Measurements from ENCODE around the gene DOK5.

DOK5 gene

DNA sequence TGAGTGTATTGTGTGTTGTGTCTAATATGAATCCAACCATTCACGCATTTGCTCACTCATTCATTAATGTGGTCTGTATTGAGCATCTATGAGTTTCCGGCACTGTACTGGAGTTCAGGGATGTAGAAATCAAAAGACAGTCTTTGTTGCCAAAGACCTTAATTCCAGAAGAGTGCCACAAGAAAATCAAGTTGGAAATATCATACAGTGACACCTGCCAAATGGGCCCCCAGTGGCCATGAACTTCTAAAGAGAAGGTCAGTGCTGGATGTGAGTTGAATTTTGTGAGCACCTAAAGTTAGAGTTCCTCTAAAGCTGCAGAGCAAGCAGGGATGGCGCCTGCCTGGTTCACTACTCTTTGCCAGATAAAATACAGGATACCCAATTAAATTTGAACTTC, 175.9 kb downstream of the DOK5 start:
- peaks cover 26% of the 10 kb centered on the region for H3K27me3 ChIP-seq
- no peak overlapping the region for H3K27ac ChIP-seq
- TF ChIP-seq, protein P1, sequence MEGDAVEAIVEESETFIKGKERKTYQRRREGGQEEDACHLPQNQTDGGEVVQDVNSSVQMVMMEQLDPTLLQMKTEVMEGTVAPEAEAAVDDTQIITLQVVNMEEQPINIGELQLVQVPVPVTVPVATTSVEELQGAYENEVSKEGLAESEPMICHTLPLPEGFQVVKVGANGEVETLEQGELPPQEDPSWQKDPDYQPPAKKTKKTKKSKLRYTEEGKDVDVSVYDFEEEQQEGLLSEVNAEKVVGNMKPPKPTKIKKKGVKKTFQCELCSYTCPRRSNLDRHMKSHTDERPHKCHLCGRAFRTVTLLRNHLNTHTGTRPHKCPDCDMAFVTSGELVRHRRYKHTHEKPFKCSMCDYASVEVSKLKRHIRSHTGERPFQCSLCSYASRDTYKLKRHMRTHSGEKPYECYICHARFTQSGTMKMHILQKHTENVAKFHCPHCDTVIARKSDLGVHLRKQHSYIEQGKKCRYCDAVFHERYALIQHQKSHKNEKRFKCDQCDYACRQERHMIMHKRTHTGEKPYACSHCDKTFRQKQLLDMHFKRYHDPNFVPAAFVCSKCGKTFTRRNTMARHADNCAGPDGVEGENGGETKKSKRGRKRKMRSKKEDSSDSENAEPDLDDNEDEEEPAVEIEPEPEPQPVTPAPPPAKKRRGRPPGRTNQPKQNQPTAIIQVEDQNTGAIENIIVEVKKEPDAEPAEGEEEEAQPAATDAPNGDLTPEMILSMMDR (IDR thresholded peaks at IDR 0.05), result no peak
- H3K9me3 ChIP-seq, result no peaks in the 10 kb centered on the region
- no peaks in the 10 kb centered on the region for H3K36me3 ChIP-seq
- H3K4me3 ChIP-seq (ENCODE audit: low read depth in 1 of 2, low read length in 1 of 2), result no peak overlapping the region
- H3K4me1 ChIP-seq (ENCODE audit: control insufficient read depth in 1 of 2, insufficient read depth in 1 of 2, low read depth in 1 of 2, low read length in 1 of 2), result no peaks in the 10 kb centered on the region

DNA sequence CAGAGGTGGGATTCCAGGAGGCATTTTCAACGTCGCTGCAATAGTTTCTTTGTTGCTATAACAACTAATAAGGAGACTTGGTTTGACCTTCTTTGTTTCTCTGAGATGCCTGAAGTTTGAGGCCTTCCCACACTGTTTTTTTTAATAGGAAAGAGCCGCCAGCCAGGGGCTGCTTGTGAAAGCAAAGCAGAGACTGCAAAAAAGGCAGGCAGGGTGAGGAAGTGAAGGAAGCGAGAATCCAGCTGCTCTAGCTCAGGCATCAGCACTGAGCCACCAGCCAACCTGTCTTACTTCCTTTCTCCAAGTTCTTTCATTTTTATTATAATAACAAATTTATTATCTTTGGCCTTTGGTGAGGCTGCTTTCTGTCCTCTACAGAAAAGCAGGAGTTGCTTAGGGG, 179.1 kb downstream of the DOK5 start:
- no peak overlapping the region for H3K27ac ChIP-seq
- TF ChIP-seq, protein P1 (IDR thresholded peaks at IDR 0.05), result no peak
- H3K4me3 ChIP-seq (ENCODE audit: low read depth in 1 of 2, low read length in 1 of 2), result no peak overlapping the region
- no peaks in the 10 kb centered on the region for H3K9me3 ChIP-seq
- H3K36me3 ChIP-seq, result no peaks in the 10 kb centered on the region
- peaks cover 26% of the 10 kb centered on the region for H3K27me3 ChIP-seq
- H3K4me1 ChIP-seq (ENCODE audit: control insufficient read depth in 1 of 2, insufficient read depth in 1 of 2, low read depth in 1 of 2, low read length in 1 of 2), result no peaks in the 10 kb centered on the region

DNA sequence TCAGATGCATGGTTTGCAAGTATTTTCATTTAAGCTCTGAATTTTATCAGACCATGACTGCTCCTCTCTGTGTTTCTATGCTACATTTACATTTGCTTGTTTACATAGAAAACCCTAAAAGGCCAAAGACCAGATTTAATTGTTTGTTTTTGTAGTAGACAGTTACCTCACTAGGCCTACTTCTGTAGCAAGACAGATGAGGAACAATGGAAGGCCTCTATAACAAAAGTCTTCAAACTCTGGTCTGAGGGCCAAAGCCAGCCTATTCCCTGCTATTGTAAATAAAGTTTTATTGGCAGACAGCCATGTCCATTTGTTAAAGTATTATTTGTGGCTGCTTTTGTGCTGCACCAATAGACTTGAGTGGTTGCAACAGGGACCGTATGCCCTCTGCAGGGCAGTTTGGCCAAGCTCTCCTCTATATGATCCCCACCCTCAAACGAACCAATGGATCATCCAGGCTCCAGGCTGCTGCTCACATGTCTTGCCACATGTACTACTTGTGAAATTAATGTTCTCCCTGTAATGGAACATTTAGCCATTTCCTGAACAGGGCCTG, 182.0 kb downstream of the DOK5 start:
- no peaks in the 10 kb centered on the region for H3K36me3 ChIP-seq
- no peaks in the 10 kb centered on the region for H3K9me3 ChIP-seq
- TF ChIP-seq, protein P1 (IDR thresholded peaks at IDR 0.05), result no peak
- H3K4me1 ChIP-seq (ENCODE audit: control insufficient read depth in 1 of 2, insufficient read depth in 1 of 2, low read depth in 1 of 2, low read length in 1 of 2), result no peaks in the 10 kb centered on the region
- no peak overlapping the region for H3K27ac ChIP-seq
- H3K4me3 ChIP-seq (ENCODE audit: low read depth in 1 of 2, low read length in 1 of 2), result no peak overlapping the region
- H3K27me3 ChIP-seq, result peaks cover 17% of the 10 kb centered on the region

DNA sequence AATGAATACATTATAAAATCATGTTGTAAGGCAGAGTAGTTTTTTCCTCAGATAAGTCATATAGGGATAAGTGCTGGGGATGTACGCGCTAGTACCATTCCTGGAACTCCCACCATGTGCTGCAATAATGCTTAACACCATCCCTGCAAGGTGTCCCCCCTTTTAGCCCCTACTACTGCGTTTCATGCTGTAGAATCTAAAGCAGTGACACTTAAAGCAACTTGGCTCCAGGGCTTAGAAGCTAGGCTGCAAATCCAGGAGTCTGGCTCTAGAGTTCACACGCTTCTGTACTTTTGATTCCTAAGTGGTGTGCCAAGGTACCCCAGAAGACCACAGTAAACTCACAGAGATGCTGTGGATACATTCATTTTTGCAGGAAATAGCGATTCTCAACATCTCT, 183.1 kb downstream of the DOK5 start:
- Histone ChIP-seq H3K36me3 (no peaks in the 10 kb centered on the region), H3K4me3 (ENCODE audit: low read depth in 1 of 2, low read length in 1 of 2) (no peak overlapping the region), H3K9me3 (no peaks in the 10 kb centered on the region), H3K27ac (no peak overlapping the region), H3K27me3 (peaks cover 6% of the 10 kb centered on the region), H3K4me1 (ENCODE audit: control insufficient read depth in 1 of 2, insufficient read depth in 1 of 2, low read depth in 1 of 2, low read length in 1 of 2) (no peaks in the 10 kb centered on the region)
- TF ChIP-seq, protein P1 (IDR thresholded peaks at IDR 0.05), result no peak

DNA sequence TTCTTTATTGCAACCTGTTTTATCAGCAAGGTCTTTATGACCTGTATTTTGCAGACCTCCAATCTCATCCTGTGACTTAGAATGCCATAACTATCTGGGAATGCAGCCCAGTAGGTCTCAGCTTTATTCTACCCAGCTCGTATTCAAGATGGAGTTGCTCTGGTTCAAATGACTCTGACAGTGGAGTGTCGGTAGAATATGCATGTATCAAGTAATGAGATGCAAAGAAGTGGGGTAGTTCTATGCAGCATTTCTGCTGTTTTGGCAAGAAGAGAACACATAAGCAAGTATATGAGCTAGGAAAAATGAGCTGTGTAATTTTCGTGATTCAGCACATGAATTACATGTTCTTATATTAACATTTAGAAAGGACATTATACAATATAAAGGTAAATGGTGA, 185.9 kb downstream of the DOK5 start:
- no peak overlapping the region for H3K4me3 ChIP-seq (ENCODE audit: low read depth in 1 of 2, low read length in 1 of 2)
- TF ChIP-seq, protein P1 (IDR thresholded peaks at IDR 0.05), result no peak
- H3K27ac ChIP-seq, result no peak overlapping the region
- no peaks in the 10 kb centered on the region for H3K36me3 ChIP-seq
- no peaks in the 10 kb centered on the region for H3K9me3 ChIP-seq
- H3K27me3 ChIP-seq, result no peaks in the 10 kb centered on the region
- no peaks in the 10 kb centered on the region for H3K4me1 ChIP-seq (ENCODE audit: control insufficient read depth in 1 of 2, insufficient read depth in 1 of 2, low read depth in 1 of 2, low read length in 1 of 2)

All from neutrophil (primary cell).